PC-3 (cell line): ENCODE data around the gene ALKBH1.

Experiments
- EZH2 ChIP-seq: fragments of 300-600 bp; sonication (generic); IDR thresholded peaks from one replicate; pipeline ENCODE4 v1.6.1; 2017; ENCODE audit warnings: antibody characterized with exemption, mild to moderate bottlenecking, low read length; ENCODE audit not compliant: unreplicated experiment
- TF ChIP-seq, protein P1 (sequence below): fragments of 300-600 bp; sonication (generic); conservative IDR thresholded peaks from 2 replicates; pipeline ENCODE4 v1.5.1; 2017; ENCODE audit warnings: antibody characterized with exemption, low read depth, mild to moderate bottlenecking, low read length

DNA sequence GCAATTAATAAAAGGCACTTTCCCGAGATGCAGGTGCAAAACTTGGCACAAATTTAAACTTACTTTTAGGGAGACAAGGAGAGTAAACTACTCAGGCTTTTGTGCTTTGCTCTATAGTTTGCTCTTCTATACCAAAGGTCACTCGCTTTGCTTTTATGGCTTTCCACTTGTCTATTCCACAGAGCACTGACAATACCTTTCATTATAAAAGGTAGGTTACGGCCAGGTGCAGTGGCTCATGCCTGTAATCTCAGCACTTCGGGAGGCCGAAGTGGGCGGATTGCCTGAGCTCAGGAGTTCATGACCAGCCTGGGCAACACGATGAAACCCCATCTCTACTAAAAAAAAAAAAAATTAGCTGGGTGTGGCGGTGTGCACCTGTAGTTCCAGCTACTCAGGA, 32.9 kb downstream of the ALKBH1 start:
- TF ChIP-seq, protein P1, sequence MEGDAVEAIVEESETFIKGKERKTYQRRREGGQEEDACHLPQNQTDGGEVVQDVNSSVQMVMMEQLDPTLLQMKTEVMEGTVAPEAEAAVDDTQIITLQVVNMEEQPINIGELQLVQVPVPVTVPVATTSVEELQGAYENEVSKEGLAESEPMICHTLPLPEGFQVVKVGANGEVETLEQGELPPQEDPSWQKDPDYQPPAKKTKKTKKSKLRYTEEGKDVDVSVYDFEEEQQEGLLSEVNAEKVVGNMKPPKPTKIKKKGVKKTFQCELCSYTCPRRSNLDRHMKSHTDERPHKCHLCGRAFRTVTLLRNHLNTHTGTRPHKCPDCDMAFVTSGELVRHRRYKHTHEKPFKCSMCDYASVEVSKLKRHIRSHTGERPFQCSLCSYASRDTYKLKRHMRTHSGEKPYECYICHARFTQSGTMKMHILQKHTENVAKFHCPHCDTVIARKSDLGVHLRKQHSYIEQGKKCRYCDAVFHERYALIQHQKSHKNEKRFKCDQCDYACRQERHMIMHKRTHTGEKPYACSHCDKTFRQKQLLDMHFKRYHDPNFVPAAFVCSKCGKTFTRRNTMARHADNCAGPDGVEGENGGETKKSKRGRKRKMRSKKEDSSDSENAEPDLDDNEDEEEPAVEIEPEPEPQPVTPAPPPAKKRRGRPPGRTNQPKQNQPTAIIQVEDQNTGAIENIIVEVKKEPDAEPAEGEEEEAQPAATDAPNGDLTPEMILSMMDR: no peak
- TF ChIP-seq EZH2: no peak
